Activated T-cell treated with anti-CD3 and anti-CD28 coated beads for 1 hour (primary cell): ENCODE measurements around the gene CHTF8.

Experiments
- DNase-seq: peaks from one replicate; pipeline ENCODE4 v3.0.0-alpha.2; 2020; ENCODE audit warnings: low read depth

CHTF8 gene

DNA sequence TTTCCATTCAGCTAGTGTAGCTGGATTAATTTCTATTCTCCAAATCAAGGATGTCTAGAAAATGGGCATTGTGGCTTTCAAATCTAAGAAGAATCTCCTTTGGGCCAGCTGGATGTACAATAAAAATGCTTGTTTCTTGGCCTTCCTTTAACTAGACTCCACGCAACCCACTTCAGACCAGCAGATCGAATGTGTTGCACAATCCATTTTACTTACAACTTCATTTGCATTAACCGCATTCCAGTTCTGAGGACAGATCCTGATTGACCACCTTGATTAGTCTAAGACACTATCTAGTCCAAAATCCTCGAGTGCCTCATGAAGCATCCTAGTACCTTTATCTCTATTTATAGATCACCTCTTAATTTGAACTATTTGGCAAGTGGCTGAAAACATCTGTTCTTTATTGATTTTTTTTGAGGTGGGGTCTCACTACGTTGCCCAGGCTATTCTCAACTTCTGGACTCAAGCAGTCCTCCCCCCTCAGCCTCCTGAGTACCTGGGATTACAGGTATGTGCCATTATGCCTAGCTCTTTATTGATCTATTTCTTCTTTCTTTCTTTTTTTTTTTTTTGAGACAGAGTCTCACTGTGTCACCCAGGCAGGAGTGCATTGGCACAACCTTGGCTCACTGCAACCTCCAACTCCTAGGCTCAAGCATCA is 47.2 kb downstream of the CHTF8 start:
- DNase-seq, result no peak

- DNase-seq, result no peak
These were observed 48.1 kb downstream of the CHTF8 start for GRCh38 chr16:69084289-69084688.

DNA sequence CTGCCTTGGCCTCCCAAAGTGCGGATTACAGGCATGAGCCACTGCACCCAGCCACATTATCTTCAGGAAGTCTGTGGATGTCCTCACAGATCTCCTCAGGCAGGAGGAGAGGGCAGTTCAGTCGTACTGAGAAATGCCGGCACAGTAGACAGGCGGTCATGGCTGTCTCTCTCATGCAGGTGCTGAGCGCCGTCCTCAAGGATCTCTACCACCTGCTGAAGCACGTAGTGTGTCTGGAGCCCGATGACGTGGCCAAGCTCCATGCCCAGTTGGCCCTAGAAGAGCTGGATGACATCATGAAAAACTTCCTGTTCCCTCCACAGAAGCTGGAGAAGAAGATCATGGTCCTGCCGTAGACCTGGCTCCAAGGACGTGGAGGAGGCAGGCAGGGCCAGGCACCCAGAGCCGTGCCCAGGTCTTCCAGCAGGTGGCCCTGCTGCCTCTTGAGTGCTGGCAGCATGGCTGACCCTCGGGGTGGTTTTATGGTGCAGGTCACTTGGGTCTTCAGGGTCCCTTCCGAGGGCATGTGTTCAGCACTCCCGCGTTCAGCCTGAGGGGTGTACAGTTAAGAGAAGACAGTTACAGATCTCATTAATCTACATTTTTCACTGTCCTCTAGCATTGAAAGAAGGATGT is 49.0 kb downstream of the CHTF8 start:
- no peak for DNase-seq

DNA sequence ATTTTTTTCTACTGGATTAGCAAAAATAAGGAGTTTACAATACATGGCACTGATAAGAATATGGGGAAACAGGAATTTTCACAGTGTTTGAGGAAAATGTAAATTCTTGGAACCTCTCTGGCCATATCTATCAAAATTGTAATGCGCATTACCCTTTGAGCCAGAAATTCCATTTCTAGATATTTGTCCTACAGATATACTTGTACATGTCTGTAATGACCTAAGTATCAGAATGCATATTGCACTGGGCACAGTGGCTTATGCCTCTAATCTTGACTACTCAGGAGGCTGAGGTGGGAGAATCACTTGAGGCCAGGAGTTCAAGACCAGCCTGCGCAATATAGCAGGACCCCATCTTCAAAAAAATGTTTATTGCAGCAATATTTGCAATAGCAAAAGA is 52.7 kb downstream of the CHTF8 start:
- no peak for DNase-seq

DNA sequence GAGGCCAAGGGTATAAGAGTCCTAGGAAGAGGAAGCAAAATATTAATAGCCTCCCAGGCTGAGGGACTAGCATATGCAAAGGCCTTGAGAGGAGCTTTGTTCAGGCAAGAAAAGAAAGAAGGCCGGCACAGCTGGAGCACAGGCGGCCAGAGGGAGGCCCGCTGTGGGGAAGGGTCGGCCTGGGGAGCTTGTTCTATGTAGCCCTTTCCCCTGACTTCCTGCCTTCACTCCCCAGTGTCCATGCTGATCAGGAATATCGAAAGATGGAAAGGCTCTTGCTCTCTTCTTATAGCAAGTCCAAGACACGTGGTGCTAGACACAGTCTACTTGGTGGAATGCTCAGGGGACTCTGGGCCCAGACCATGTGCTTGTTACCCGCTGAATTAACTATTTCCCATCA is 54.3 kb downstream of the CHTF8 start:
- no peak for DNase-seq

- no peak for DNase-seq
These were observed 55.1 kb downstream of the CHTF8 start for GRCh38 chr16:69077251-69077650.

- DNase-seq, result no peak
These were observed 59.1 kb downstream of the CHTF8 start for GRCh38 chr16:69073181-69073702.

DNA sequence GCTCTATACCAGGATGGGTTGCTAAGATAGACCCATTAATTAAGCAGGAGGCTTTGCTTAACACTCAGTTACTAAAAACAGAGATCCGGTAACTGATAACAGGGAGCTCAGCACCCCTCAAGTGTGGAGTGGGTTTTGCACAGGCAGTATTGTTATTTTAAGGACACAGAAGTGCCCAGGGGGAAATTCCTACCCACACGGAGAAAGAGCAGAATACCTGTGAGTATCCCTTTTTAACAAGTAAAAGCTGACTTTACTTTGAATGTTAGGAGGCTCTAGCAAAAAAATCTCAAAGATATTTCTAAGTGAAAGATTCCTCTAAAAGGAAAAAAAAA is 59.8 kb downstream of the CHTF8 start:
- DNase-seq, result no peak

- no peak for DNase-seq
These were observed 61.4 kb downstream of the CHTF8 start for GRCh38 chr16:69071036-69071435.

DNA sequence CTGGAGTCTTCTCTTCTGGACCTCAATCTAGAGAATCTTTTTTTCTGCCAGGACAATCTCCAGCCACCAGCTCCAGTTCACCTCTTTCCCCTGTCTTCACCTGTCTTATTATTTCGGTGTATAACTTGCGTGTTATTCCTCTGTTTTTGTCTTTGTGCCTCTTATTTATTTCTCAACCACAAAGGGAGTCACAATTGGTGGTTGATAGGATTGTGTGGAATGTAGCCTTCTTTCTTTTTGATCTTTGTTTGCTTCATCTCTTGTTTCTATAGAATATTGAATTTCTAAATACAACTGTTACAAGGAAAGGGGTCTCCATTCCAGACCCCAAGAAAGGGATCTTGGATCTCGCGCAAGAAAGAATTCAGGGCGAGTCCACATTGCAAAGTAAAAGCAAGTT is 62.9 kb downstream of the CHTF8 start:
- no peak for DNase-seq
